Smooth muscle cell (in vitro differentiated cells): ENCODE measurements around the gene SGPP1. TPM values are rescaled to one million over a fixed set of nuclear protein-coding genes. Genes with fewer than 3 reads are reported as not detected.

ENCODE experiments used
- DNase-seq: peaks from one replicate; lab custom pipeline; 2025; ENCODE audit not compliant: unreplicated experiment; lab: John Stamatoyannopoulos, UW
- H2AFZ ChIP-seq: fragments of 200-600 bp; sonication (generic); 2 replicates; pipeline ENCODE4 v1.6.0; 2016; ENCODE audit warnings: antibody characterized with exemption, low read depth, mild to moderate bottlenecking
- H3F3A ChIP-seq: fragments of 200-600 bp; sonication (generic); 2 replicates; pipeline ENCODE4 v1.6.0; 2017; ENCODE audit warnings: antibody characterized with exemption, low read depth
- H3K27ac ChIP-seq: fragments of 200-600 bp; sonication (generic); 2 replicates; pipeline ENCODE4 v1.5.1; 2016; ENCODE audit warnings: low read depth, mild to moderate bottlenecking
- H3K27me3 ChIP-seq: fragments of 200-600 bp; sonication (generic); 2 replicates; pipeline ENCODE4 v1.6.1; 2016; ENCODE audit warnings: low read depth, mild to moderate bottlenecking
- H3K36me3 ChIP-seq: fragments of 200-600 bp; sonication (generic); 2 replicates; pipeline ENCODE4 v1.5.1; 2016; ENCODE audit warnings: low read depth
- H3K4me1 ChIP-seq: fragments of 200-600 bp; sonication (generic); 2 replicates; pipeline ENCODE4 v1.5.1; 2016; ENCODE audit warnings: low read depth
- H3K4me2 ChIP-seq: fragments of 200-600 bp; sonication (generic); 2 replicates; pipeline ENCODE4 v1.6.0; 2016; ENCODE audit warnings: mild to moderate bottlenecking
- H3K4me3 ChIP-seq: fragments of 200-600 bp; sonication (generic); 2 replicates; pipeline ENCODE4 v1.5.1; 2016; ENCODE audit warnings: mild to moderate bottlenecking
- H3K79me2 ChIP-seq: fragments of 200-600 bp; sonication (generic); 2 replicates; pipeline ENCODE4 v1.6.0; 2016; ENCODE audit warnings: low read depth, mild to moderate bottlenecking
- H3K9ac ChIP-seq: fragments of 200-600 bp; sonication (generic); 2 replicates; pipeline ENCODE4 v1.6.0; 2016; ENCODE audit warnings: low read depth
- H3K9me3 ChIP-seq: fragments of 200-600 bp; sonication (generic); replicated peaks from 2 replicates; pipeline ENCODE4 v1.5.1; 2016; ENCODE audit warnings: low read depth
- H4K20me1 ChIP-seq: fragments of 200-600 bp; sonication (generic); 2 replicates; pipeline ENCODE4 v1.6.0; 2016; ENCODE audit warnings: low read depth
- CTCF ChIP-seq: fragments of 200-600 bp; sonication (generic); IDR thresholded peaks from 2 replicates; pipeline ENCODE4 v1.5.1; 2017; ENCODE audit warnings: borderline replicate concordance, mild to moderate bottlenecking, antibody characterized with exemption; ENCODE audit not compliant: insufficient read depth, poor library complexity, severe bottlenecking
- WGBS: methylation state at CpG from one replicate; pipeline ENCODE4 v1.1.7; 2016; ENCODE audit warnings: low lambda C conversion rate; 5-methylcytosine and 5-hydroxymethylcytosine counted together
- polyA plus RNA-seq: library from polyadenylated mRNA; unstranded; fragments of >200 nt; fragmentation: Nextera tagmentation; extraction: Ambion mirVana; gene quantifications from 2 replicates; pipeline ENCODE4 v1.2.1, GENCODE V29; 2016
- total RNA-seq: library from RNA; depleted of rRNA; stranded (reverse); fragments of >200 nt; gene quantifications from 2 replicates; pipeline ENCODE4 v1.2.3, GENCODE V29; 2014

The SGPP1 gene
- total and polyA plus RNA-seq, 2 experiments from 2014 or later = 16.0 to 25.8 TPM

DNA sequence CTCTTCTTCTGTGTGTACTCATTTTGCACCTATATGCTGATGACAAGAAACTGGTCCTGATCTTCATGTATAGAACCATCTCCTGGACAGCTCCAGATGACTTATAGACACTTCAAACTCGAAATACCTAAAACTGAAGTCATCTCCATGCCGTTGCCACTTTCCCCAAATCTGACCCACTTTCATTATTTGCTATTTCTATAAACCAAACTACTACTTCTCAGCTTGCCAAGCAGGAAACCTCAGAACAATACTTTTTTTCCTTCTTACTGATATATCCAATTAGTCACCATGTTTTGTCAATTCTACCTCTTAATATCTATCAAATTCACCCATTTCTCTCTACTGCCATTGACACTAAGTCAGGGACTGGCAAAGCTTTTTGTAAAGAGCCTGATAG, 14.8 kb downstream of the SGPP1 start:
- Histone ChIP-seq H3K27me3 (no peaks in the 10 kb centered on the region), H3K79me2 (peaks cover 47% of the 10 kb centered on the region), H4K20me1 (no peaks in the 10 kb centered on the region), H2AFZ (no peak overlapping the region), H3K4me1 (no peaks in the 10 kb centered on the region), H3K9me3 (no peaks in the 10 kb centered on the region), H3K4me3 (no peak overlapping the region), H3K4me2 (no peak overlapping the region), H3K9ac (no peak overlapping the region), H3F3A (no peaks in the 10 kb centered on the region), H3K36me3 (no peaks in the 10 kb centered on the region), H3K27ac (no peak overlapping the region)
- TF ChIP-seq CTCF = no peak
- 89% methylated on average over 2 of the region's 2 CpGs for WGBS
- no peak for DNase-seq

DNA sequence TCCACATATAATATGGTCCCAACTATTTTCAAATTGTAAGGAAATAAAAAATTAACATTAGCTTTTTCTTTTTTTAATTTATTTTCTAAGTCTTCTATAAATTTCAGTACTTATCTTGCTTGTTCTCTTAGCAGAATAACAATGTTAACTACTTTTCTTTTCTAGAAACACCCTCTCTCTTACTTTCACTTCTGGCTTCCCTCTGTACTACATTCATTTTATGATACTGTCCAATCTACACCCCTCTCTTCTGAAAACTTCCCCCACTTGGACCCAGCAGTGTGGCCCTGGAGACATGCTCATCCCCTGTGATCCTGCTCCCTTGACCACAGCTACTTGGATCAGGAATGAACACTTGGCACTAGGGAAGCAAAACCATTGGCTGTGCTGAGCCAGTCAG, 15.7 kb downstream of the SGPP1 start:
- no peak for TF ChIP-seq CTCF
- Histone ChIP-seq H3K4me1 (no peaks in the 10 kb centered on the region), H3K36me3 (no peaks in the 10 kb centered on the region), H3K27me3 (no peaks in the 10 kb centered on the region), H2AFZ (no peak overlapping the region), H3K9ac (no peak overlapping the region), H4K20me1 (no peaks in the 10 kb centered on the region), H3K4me3 (no peak overlapping the region), H3F3A (no peaks in the 10 kb centered on the region), H3K27ac (no peak overlapping the region), H3K9me3 (no peaks in the 10 kb centered on the region), H3K4me2 (no peak overlapping the region), H3K79me2 (peaks cover 44% of the 10 kb centered on the region)
- no peak for DNase-seq

GRCh38 chr14:63710497-63710896, 17.4 kb downstream of the SGPP1 start:
- Histone ChIP-seq H3F3A (no peaks in the 10 kb centered on the region), H4K20me1 (no peaks in the 10 kb centered on the region), H3K27ac (no peak overlapping the region), H3K4me2 (no peak overlapping the region), H3K4me3 (no peak overlapping the region), H2AFZ (no peak overlapping the region), H3K36me3 (no peaks in the 10 kb centered on the region), H3K4me1 (no peaks in the 10 kb centered on the region), H3K27me3 (no peaks in the 10 kb centered on the region), H3K9ac (no peak overlapping the region), H3K79me2 (peaks cover 34% of the 10 kb centered on the region), H3K9me3 (no peaks in the 10 kb centered on the region)
- WGBS = 84% methylated on average over 4 of the region's 4 CpGs
- TF ChIP-seq CTCF = no peak
- no peak for DNase-seq

DNA sequence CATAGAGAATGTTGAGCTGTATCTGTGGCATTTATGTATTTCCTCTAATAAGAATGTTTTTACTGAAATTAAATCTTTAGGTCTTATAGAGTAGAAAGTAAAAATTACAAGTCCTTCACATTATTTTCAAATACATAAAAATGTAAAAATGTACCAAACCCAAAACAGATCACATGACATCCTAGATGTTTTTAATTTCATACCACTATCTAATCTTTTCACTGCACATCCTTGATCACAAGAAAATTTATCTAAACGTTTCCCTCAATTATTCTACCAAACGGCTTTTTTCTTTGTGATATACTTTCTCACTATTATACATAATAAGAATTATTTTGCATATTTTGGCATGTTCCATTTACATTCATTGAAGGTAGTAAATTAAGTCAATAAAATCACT, 18.3 kb downstream of the SGPP1 start:
- Histone ChIP-seq H3K36me3 (no peaks in the 10 kb centered on the region), H3K4me3 (no peak overlapping the region), H3K27me3 (no peaks in the 10 kb centered on the region), H3K4me1 (no peaks in the 10 kb centered on the region), H3F3A (no peaks in the 10 kb centered on the region), H4K20me1 (no peaks in the 10 kb centered on the region), H3K9ac (no peak overlapping the region), H3K27ac (no peak overlapping the region), H3K4me2 (no peak overlapping the region), H2AFZ (no peak overlapping the region), H3K79me2 (peaks cover 33% of the 10 kb centered on the region), H3K9me3 (no peaks in the 10 kb centered on the region)
- no peak for DNase-seq
- 93% methylated on average over 2 of the region's 2 CpGs for WGBS
- TF ChIP-seq CTCF = no peak
